Measurements from ENCODE around the gene MRPL1. TPM values are rescaled to one million over a fixed set of nuclear protein-coding genes. Genes with fewer than 3 reads are reported as not detected.
"Not testable (repeated sequence)": the region's sequence is repeated elsewhere in the genome, so short reads cannot be mapped to it uniquely, and the experiment has no call there.

Gene MRPL1
- polyA plus RNA-seq, 4 donors, result 21.9 to 61.8 (median 32.1) TPM

DNA sequence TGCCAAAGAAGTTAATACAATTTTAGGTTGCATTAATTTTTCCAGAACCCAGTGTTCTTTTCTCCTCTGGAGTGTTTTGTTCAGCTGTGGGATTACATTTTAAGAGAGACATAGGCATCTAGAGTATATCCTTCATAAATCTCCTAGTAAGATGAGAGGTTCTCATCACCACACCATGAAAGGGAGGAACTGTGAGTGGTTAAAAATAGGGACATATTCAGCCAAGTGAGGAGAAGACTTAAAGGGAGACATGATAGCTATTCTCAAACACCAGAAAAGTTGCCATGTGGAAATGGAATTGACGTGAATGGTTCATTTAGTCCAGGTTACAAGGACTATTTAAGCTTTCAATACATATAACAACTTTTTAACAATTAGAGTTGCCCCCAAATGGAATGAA, 6.5 kb upstream of the MRPL1 start:
- FAIRE-seq (no peak), DNase-seq (no peak)
- no peaks in the 10 kb centered on the region for H3K36me3 ChIP-seq (ENCODE audit: control insufficient read depth in 3 of 3, insufficient read depth in 2 of 3, low read depth in 1 of 3, low read length in 3 of 3)
- peaks cover 0 to 3% (median 0%) of the 10 kb centered on the region in 3 donors for H3K4me1 ChIP-seq (ENCODE audit: control insufficient read depth in 3 of 3, insufficient read depth in 2 of 3, low read depth in 1 of 3, low read length in 2 of 3)
- H3K9me3 ChIP-seq (ENCODE audit: control insufficient read depth in 2 of 2, insufficient read depth in 1 of 2, low read depth in 1 of 2, low read length in 1 of 2), result no peaks in the 10 kb centered on the region
- WGBS, 3 donors, result 90 to 92% (median 91%) methylated on average over 1 of the region's 1 CpG
- no peak overlapping the region for H3K4me3 ChIP-seq (ENCODE audit: low read depth in 1 of 3, low read length in 3 of 3)
- no peak overlapping the region for H3K27ac ChIP-seq (ENCODE audit: low read depth in 1 of 3, low read length in 2 of 3)
- no peaks in the 10 kb centered on the region for H3K27me3 ChIP-seq (ENCODE audit: control insufficient read depth in 3 of 3, insufficient read depth in 3 of 3, low read length in 3 of 3)

- Histone ChIP-seq H3K9me3 (ENCODE audit: control insufficient read depth in 2 of 2, insufficient read depth in 1 of 2, low read depth in 1 of 2, low read length in 1 of 2) (no peaks in the 10 kb centered on the region), H3K36me3 (ENCODE audit: control insufficient read depth in 3 of 3, insufficient read depth in 2 of 3, low read depth in 1 of 3, low read length in 3 of 3) (no peaks in the 10 kb centered on the region), H3K27ac (ENCODE audit: low read depth in 1 of 3, low read length in 2 of 3) (no peak overlapping the region), H3K4me1 (ENCODE audit: control insufficient read depth in 3 of 3, insufficient read depth in 2 of 3, low read depth in 1 of 3, low read length in 2 of 3) (peaks cover 0 to 2% (median 0%) of the 10 kb centered on the region in 3 donors), H3K27me3 (ENCODE audit: control insufficient read depth in 3 of 3, insufficient read depth in 3 of 3, low read length in 3 of 3) (no peaks in the 10 kb centered on the region), H3K4me3 (ENCODE audit: low read depth in 1 of 3, low read length in 3 of 3) (no peak overlapping the region)
- 94 to 97% (median 96%) methylated on average over 3 of the region's 3 CpGs for WGBS, 3 donors
- DNase-seq (no peak), FAIRE-seq (no peak)
Measured at GRCh38 chr4:77859256-77859655, 3.4 kb upstream of the MRPL1 start.

DNA sequence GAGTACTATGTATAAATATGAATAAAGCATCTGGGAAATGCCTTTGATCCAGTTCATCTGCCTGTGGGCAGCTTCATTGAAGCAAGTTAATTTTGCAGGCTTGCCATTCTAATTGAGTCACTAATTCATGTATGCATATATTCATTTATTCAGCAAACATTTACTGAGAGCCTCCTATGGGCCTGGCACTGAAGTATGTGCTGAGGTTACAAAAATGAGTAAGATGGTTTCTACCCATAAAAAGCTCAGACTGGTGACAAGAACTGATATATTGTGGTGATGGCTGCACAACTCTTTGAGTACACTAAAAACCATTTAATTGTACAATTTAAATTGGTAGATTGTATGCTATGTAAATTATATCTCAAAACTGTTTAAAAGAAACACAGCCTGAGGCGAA, 1.1 kb upstream of the MRPL1 start:
- H3K27ac ChIP-seq (ENCODE audit: low read depth in 1 of 3, low read length in 2 of 3), result peak overlapping the region; percentile 93 to 100 (median 94)
- peak overlapping the region in 1 of 3 donors; percentile 66 for H3K4me3 ChIP-seq (ENCODE audit: low read depth in 1 of 3, low read length in 3 of 3)
- no peaks in the 10 kb centered on the region for H3K9me3 ChIP-seq (ENCODE audit: control insufficient read depth in 2 of 2, insufficient read depth in 1 of 2, low read depth in 1 of 2, low read length in 1 of 2)
- peaks cover 0 to 2% (median 0%) of the 10 kb centered on the region in 3 donors for H3K4me1 ChIP-seq (ENCODE audit: control insufficient read depth in 3 of 3, insufficient read depth in 2 of 3, low read depth in 1 of 3, low read length in 2 of 3)
- peaks cover 0 to 3% (median 0%) of the 10 kb centered on the region in 3 donors for H3K36me3 ChIP-seq (ENCODE audit: control insufficient read depth in 3 of 3, insufficient read depth in 2 of 3, low read depth in 1 of 3, low read length in 3 of 3)
- 65 to 80% (median 77%) methylated on average over 1 of the region's 1 CpG for WGBS, 3 donors
- FAIRE-seq (no peak), DNase-seq (no peak)
- H3K27me3 ChIP-seq (ENCODE audit: control insufficient read depth in 3 of 3, insufficient read depth in 3 of 3, low read length in 3 of 3), result no peaks in the 10 kb centered on the region

DNA sequence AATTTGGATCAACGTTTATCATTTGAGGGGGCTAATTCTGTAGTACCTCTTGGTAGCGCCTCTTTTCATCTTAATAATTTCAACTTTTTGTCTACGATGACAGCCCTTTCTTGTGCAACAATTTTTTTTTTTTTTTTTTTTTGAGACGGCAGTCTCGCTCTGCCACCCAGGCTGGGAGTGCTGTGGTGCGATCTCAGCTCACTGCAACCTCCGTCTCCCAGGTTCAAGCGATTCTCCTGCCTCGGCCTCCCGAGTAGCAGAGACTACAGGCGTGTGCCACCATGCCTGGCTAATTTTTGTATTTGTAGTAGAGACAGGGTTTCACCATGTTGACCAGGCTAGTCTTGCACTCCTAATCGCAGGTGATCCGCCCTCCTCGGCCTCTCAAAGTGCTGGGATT, 711 bp downstream of the MRPL1 start:
- Histone ChIP-seq H3K27ac (ENCODE audit: low read depth in 1 of 3, low read length in 2 of 3) (peak overlapping the region; percentile 93 to 100 (median 94)), H3K4me3 (ENCODE audit: low read depth in 1 of 3, low read length in 3 of 3) (peak overlapping the region; percentile 45 to 69 (median 66)), H3K36me3 (ENCODE audit: control insufficient read depth in 3 of 3, insufficient read depth in 2 of 3, low read depth in 1 of 3, low read length in 3 of 3) (peaks cover 0 to 11% (median 0%) of the 10 kb centered on the region in 3 donors)
- 3 to 21% (median 11%) methylated on average over 14 of the region's 14 CpGs for WGBS, 3 donors
- not testable (repeated sequence) for H3K27me3 ChIP-seq (ENCODE audit: control insufficient read depth in 3 of 3, insufficient read depth in 3 of 3, low read length in 3 of 3); FAIRE-seq; H3K4me1 ChIP-seq (ENCODE audit: control insufficient read depth in 3 of 3, insufficient read depth in 2 of 3, low read depth in 1 of 3, low read length in 2 of 3); H3K9me3 ChIP-seq (ENCODE audit: control insufficient read depth in 2 of 2, insufficient read depth in 1 of 2, low read depth in 1 of 2, low read length in 1 of 2)
- DNase-seq, result peak in 1 of 2 donors; percentile 32

- WGBS, 3 donors, result 92 to 95% (median 94%) methylated on average over 3 of the region's 3 CpGs
- DNase-seq, result no peak
- Histone ChIP-seq H3K4me1 (ENCODE audit: control insufficient read depth in 3 of 3, insufficient read depth in 2 of 3, low read depth in 1 of 3, low read length in 2 of 3) (peaks cover 0 to 6% (median 2%) of the 10 kb centered on the region in 3 donors), H3K27ac (ENCODE audit: low read depth in 1 of 3, low read length in 2 of 3) (no peak overlapping the region), H3K9me3 (ENCODE audit: control insufficient read depth in 2 of 2, insufficient read depth in 1 of 2, low read depth in 1 of 2, low read length in 1 of 2) (no peaks in the 10 kb centered on the region), H3K4me3 (ENCODE audit: low read depth in 1 of 3, low read length in 3 of 3) (no peak overlapping the region), H3K27me3 (ENCODE audit: control insufficient read depth in 3 of 3, insufficient read depth in 3 of 3, low read length in 3 of 3) (no peaks in the 10 kb centered on the region), H3K36me3 (ENCODE audit: control insufficient read depth in 3 of 3, insufficient read depth in 2 of 3, low read depth in 1 of 3, low read length in 3 of 3) (peaks cover 0 to 16% (median 0%) of the 10 kb centered on the region in 3 donors)
- FAIRE-seq, result no peak
Measured at GRCh38 chr4:77865259-77865658, 2.6 kb downstream of the MRPL1 start.

- H3K36me3 ChIP-seq (ENCODE audit: control insufficient read depth in 3 of 3, insufficient read depth in 2 of 3, low read depth in 1 of 3, low read length in 3 of 3), result peaks cover 4 to 30% (median 4%) of the 10 kb centered on the region in 3 donors
- H3K4me3 ChIP-seq (ENCODE audit: low read depth in 1 of 3, low read length in 3 of 3), result no peak overlapping the region
- no peaks in the 10 kb centered on the region for H3K27me3 ChIP-seq (ENCODE audit: control insufficient read depth in 3 of 3, insufficient read depth in 3 of 3, low read length in 3 of 3)
- peak in 1 of 2 donors; percentile 40 for DNase-seq
- H3K9me3 ChIP-seq (ENCODE audit: control insufficient read depth in 2 of 2, insufficient read depth in 1 of 2, low read depth in 1 of 2, low read length in 1 of 2), result no peaks in the 10 kb centered on the region
- H3K27ac ChIP-seq (ENCODE audit: low read depth in 1 of 3, low read length in 2 of 3), result no peak overlapping the region
- 88 to 93% (median 91%) methylated on average over 7 of the region's 7 CpGs for WGBS, 3 donors
- no peak for FAIRE-seq
- H3K4me1 ChIP-seq (ENCODE audit: control insufficient read depth in 3 of 3, insufficient read depth in 2 of 3, low read depth in 1 of 3, low read length in 2 of 3), result peaks cover 0 to 6% (median 0%) of the 10 kb centered on the region in 3 donors
Measured at GRCh38 chr4:77872723-77873445, 10.3 kb downstream of the MRPL1 start.

GRCh38 chr4:77877167-77877566, 14.5 kb downstream of the MRPL1 start:
- peaks cover 4 to 25% (median 4%) of the 10 kb centered on the region in 3 donors for H3K36me3 ChIP-seq (ENCODE audit: control insufficient read depth in 3 of 3, insufficient read depth in 2 of 3, low read depth in 1 of 3, low read length in 3 of 3)
- 94 to 100% (median 100%) methylated on average over 4 of the region's 4 CpGs for WGBS, 3 donors

GRCh38 chr4:77877771-77878565, 15.3 kb downstream of the MRPL1 start:
- FAIRE-seq, result no peak
- Histone ChIP-seq H3K27me3 (ENCODE audit: control insufficient read depth in 3 of 3, insufficient read depth in 3 of 3, low read length in 3 of 3) (no peaks in the 10 kb centered on the region), H3K27ac (ENCODE audit: low read depth in 1 of 3, low read length in 2 of 3) (no peak overlapping the region), H3K4me1 (ENCODE audit: control insufficient read depth in 3 of 3, insufficient read depth in 2 of 3, low read depth in 1 of 3, low read length in 2 of 3) (no peaks in the 10 kb centered on the region), H3K36me3 (ENCODE audit: control insufficient read depth in 3 of 3, insufficient read depth in 2 of 3, low read depth in 1 of 3, low read length in 3 of 3) (peaks cover 0 to 19% (median 4%) of the 10 kb centered on the region in 3 donors), H3K4me3 (ENCODE audit: low read depth in 1 of 3, low read length in 3 of 3) (no peak overlapping the region), H3K9me3 (ENCODE audit: control insufficient read depth in 2 of 2, insufficient read depth in 1 of 2, low read depth in 1 of 2, low read length in 1 of 2) (no peaks in the 10 kb centered on the region)
- WGBS, 3 donors, result 91 to 95% (median 94%) methylated on average over 15 of the region's 15 CpGs
- no peak for DNase-seq

More at GRCh38 chr4:77877167-77877566, 14.5 kb downstream of the MRPL1 start:
- Histone ChIP-seq H3K4me1 (ENCODE audit: control insufficient read depth in 3 of 3, insufficient read depth in 2 of 3, low read depth in 1 of 3, low read length in 2 of 3) (no peaks in the 10 kb centered on the region), H3K4me3 (ENCODE audit: low read depth in 1 of 3, low read length in 3 of 3) (no peak overlapping the region), H3K27ac (ENCODE audit: low read depth in 1 of 3, low read length in 2 of 3) (no peak overlapping the region), H3K9me3 (ENCODE audit: control insufficient read depth in 2 of 2, insufficient read depth in 1 of 2, low read depth in 1 of 2, low read length in 1 of 2) (no peaks in the 10 kb centered on the region), H3K27me3 (ENCODE audit: control insufficient read depth in 3 of 3, insufficient read depth in 3 of 3, low read length in 3 of 3) (no peaks in the 10 kb centered on the region)
- FAIRE-seq, result no peak
- DNase-seq, result no peak
